RWPE2 (cell line): ENCODE data around the gene DIP2B.
A peak's percentile ranks its signal among the peaks of the same experiment; 100 is the strongest.

Experiments used
- ATAC-seq: fragments of 200-7000 bp; cut with Tn5 transposase; 3 replicates; pipeline ENCODE4 v1.9.1; 2021; ENCODE audit warnings: low read depth
- DNase-seq: peaks from one replicate; pipeline ENCODE4 v3.0.0-alpha.2; 2020; ENCODE audit warnings: low spot score
- H3K27ac ChIP-seq: fragments of 450-650 bp; 2 replicates; pipeline ENCODE4 v1.5.1; 2017; ENCODE audit warnings: mild to moderate bottlenecking; ENCODE audit not compliant: poor library complexity, severe bottlenecking
- H3K27me3 ChIP-seq: fragments of 250-450 bp; sonication (Bioruptor Pico); 2 replicates; pipeline ENCODE4 v1.5.1; 2021; ENCODE audit warnings: mild to moderate bottlenecking, moderate library complexity; ENCODE audit not compliant: insufficient read depth, poor library complexity, severe bottlenecking
- H3K36me3 ChIP-seq: fragments of 250-450 bp; sonication (Bioruptor Pico); 2 replicates; pipeline ENCODE4 v1.5.1; 2020; ENCODE audit warnings: low read depth, mild to moderate bottlenecking, moderate library complexity
- H3K4me1 ChIP-seq: fragments of 250-450 bp; sonication (Bioruptor Pico); 2 replicates; pipeline ENCODE4 v1.5.1; 2021; ENCODE audit warnings: mild to moderate bottlenecking, moderate library complexity; ENCODE audit not compliant: insufficient read depth, poor library complexity, severe bottlenecking
- H3K4me3 ChIP-seq: fragments of 250-450 bp; sonication (Bioruptor Pico); 2 replicates; pipeline ENCODE4 v1.5.1; 2021; ENCODE audit warnings: mild to moderate bottlenecking, moderate library complexity; ENCODE audit not compliant: severe bottlenecking
- H3K9me3 ChIP-seq: fragments of 250-450 bp; sonication (Bioruptor Pico); 2 replicates; pipeline ENCODE4 v1.5.1; 2021; ENCODE audit warnings: mild to moderate bottlenecking, moderate library complexity; ENCODE audit not compliant: severe bottlenecking
- CTCF ChIP-seq: fragments of 450-650 bp; IDR thresholded peaks from one replicate; pipeline ENCODE4 v1.5.1; 2017; ENCODE audit warnings: mild to moderate bottlenecking, moderate library complexity; ENCODE audit not compliant: poor library complexity, severe bottlenecking

The DIP2B gene

GRCh38 chr12:50597200-50598195, 92.7 kb downstream of the DIP2B start:
- H3K4me3 ChIP-seq: no peak overlapping the region
- H3K4me1 ChIP-seq: peaks cover 14% of the 10 kb centered on the region
- peak overlapping the region; percentile 50 for H3K27ac ChIP-seq
- TF ChIP-seq CTCF: peak; percentile 45
- no peaks in the 10 kb centered on the region for H3K27me3 ChIP-seq
- H3K9me3 ChIP-seq: no peaks in the 10 kb centered on the region
- H3K36me3 ChIP-seq: no peaks in the 10 kb centered on the region
- no peak for DNase-seq
- ATAC-seq: peak; percentile 97

- no peak overlapping the region for H3K4me3 ChIP-seq
- H3K27ac ChIP-seq: peak overlapping the region; percentile 50
- H3K36me3 ChIP-seq: no peaks in the 10 kb centered on the region
- no peaks in the 10 kb centered on the region for H3K27me3 ChIP-seq
- DNase-seq: no peak
- H3K9me3 ChIP-seq: no peaks in the 10 kb centered on the region
- H3K4me1 ChIP-seq: peaks cover 14% of the 10 kb centered on the region
- no peak for TF ChIP-seq CTCF
- no peak for ATAC-seq
Measured at GRCh38 chr12:50598321-50598862, 93.6 kb downstream of the DIP2B start.

- H3K27ac ChIP-seq: no peak overlapping the region
- H3K36me3 ChIP-seq: no peaks in the 10 kb centered on the region
- DNase-seq (no peak), ATAC-seq (no peak)
- no peak for TF ChIP-seq CTCF
- H3K4me1 ChIP-seq: peaks cover 14% of the 10 kb centered on the region
- no peak overlapping the region for H3K4me3 ChIP-seq
- no peaks in the 10 kb centered on the region for H3K9me3 ChIP-seq
- H3K27me3 ChIP-seq: no peaks in the 10 kb centered on the region
Measured at GRCh38 chr12:50599366-50600095, 94.7 kb downstream of the DIP2B start.

GRCh38 chr12:50600364-50600763, 95.6 kb downstream of the DIP2B start:
- Histone ChIP-seq H3K9me3 (no peaks in the 10 kb centered on the region), H3K4me1 (peaks cover 14% of the 10 kb centered on the region), H3K27me3 (no peaks in the 10 kb centered on the region), H3K36me3 (no peaks in the 10 kb centered on the region), H3K4me3 (no peak overlapping the region), H3K27ac (no peak overlapping the region)
- ATAC-seq (no peak), DNase-seq (no peak)
- no peak for TF ChIP-seq CTCF
